HEK293 (cell line): ENCODE data around the gene TESMIN.

Experiments
- GLIS1 ChIP-seq: fragments of 450-650 bp; formaldehyde crosslinking; IDR thresholded peaks from 2 replicates; pipeline ENCODE4 v1.5.1; 2016; ENCODE audit warnings: missing biosample characterization, missing genetic modification characterization
- KLF10 ChIP-seq: fragments of 450-650 bp; IDR thresholded peaks from 2 replicates; pipeline ENCODE4 v1.5.1; 2018; ENCODE audit warnings: missing biosample characterization, mild to moderate bottlenecking, missing genetic modification characterization
- ZNF404 ChIP-seq: fragments of 450-650 bp; formaldehyde crosslinking; IDR thresholded peaks from 2 replicates; pipeline ENCODE4 v1.5.1; 2017; ENCODE audit warnings: missing biosample characterization, missing genetic modification characterization
- ZNF48 ChIP-seq: fragments of 450-650 bp; formaldehyde crosslinking; IDR thresholded peaks from 2 replicates; pipeline ENCODE4 v1.5.1; 2016; ENCODE audit warnings: missing biosample characterization, missing genetic modification characterization
- ZNF561 ChIP-seq: fragments of 450-650 bp; IDR thresholded peaks from 2 replicates; pipeline ENCODE4 v1.5.1; 2018; ENCODE audit warnings: missing biosample characterization, missing genetic modification characterization, borderline replicate concordance
- ZNF843 ChIP-seq: fragments of 450-650 bp; formaldehyde crosslinking; IDR thresholded peaks from 2 replicates; pipeline ENCODE4 v1.5.1; 2016; ENCODE audit warnings: missing biosample characterization, missing genetic modification characterization
- TF ChIP-seq, protein P1 (sequence below): fragments of 450-650 bp; formaldehyde crosslinking; IDR thresholded peaks from 2 replicates; pipeline ENCODE4 v1.5.1; 2016; ENCODE audit warnings: missing biosample characterization, missing genetic modification characterization
- TF ChIP-seq, protein P2 (sequence below): fragments of 450-650 bp; formaldehyde crosslinking; IDR thresholded peaks from 2 replicates; pipeline ENCODE4 v1.5.1; 2016; ENCODE audit warnings: missing biosample characterization, missing genetic modification characterization
- TF ChIP-seq, protein P3 (sequence below): fragments of 450-650 bp; formaldehyde crosslinking; IDR thresholded peaks from 2 replicates; pipeline ENCODE4 v1.5.1; 2016; ENCODE audit warnings: missing biosample characterization, missing genetic modification characterization

DNA sequence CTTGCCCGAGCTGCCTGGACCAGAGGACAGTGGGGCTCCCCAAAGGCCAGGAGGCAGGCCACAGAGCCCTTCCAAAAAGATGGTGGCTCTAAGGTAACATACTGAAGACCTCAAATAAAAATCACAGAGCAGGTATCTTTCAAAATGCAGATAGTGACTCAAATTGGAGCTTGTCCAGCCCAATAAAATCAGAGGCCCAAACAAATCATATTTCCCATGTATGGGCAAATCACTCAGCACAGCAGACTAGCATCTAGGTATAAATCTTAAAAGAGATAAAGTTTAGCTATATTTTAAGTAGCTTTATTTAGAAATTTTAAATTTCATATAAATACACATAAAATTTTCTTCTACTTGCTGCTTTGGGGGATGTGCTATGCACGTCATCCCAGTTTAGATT, 3.3 kb downstream of the TESMIN start:
- TF ChIP-seq, protein P1, sequence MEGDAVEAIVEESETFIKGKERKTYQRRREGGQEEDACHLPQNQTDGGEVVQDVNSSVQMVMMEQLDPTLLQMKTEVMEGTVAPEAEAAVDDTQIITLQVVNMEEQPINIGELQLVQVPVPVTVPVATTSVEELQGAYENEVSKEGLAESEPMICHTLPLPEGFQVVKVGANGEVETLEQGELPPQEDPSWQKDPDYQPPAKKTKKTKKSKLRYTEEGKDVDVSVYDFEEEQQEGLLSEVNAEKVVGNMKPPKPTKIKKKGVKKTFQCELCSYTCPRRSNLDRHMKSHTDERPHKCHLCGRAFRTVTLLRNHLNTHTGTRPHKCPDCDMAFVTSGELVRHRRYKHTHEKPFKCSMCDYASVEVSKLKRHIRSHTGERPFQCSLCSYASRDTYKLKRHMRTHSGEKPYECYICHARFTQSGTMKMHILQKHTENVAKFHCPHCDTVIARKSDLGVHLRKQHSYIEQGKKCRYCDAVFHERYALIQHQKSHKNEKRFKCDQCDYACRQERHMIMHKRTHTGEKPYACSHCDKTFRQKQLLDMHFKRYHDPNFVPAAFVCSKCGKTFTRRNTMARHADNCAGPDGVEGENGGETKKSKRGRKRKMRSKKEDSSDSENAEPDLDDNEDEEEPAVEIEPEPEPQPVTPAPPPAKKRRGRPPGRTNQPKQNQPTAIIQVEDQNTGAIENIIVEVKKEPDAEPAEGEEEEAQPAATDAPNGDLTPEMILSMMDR (tag by site-specific recombination) = no peak
- TF ChIP-seq, protein P2, sequence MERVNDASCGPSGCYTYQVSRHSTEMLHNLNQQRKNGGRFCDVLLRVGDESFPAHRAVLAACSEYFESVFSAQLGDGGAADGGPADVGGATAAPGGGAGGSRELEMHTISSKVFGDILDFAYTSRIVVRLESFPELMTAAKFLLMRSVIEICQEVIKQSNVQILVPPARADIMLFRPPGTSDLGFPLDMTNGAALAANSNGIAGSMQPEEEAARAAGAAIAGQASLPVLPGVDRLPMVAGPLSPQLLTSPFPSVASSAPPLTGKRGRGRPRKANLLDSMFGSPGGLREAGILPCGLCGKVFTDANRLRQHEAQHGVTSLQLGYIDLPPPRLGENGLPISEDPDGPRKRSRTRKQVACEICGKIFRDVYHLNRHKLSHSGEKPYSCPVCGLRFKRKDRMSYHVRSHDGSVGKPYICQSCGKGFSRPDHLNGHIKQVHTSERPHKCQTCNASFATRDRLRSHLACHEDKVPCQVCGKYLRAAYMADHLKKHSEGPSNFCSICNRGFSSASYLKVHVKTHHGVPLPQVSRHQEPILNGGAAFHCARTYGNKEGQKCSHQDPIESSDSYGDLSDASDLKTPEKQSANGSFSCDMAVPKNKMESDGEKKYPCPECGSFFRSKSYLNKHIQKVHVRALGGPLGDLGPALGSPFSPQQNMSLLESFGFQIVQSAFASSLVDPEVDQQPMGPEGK (tag by site-specific recombination) = no peak
- TF ChIP-seq ZNF843 (tag by site-specific recombination) (no peak), GLIS1 (tag by site-specific recombination) (no peak), ZNF404 (tag by site-specific recombination) (no peak), ZNF561 (no peak), KLF10 (no peak), ZNF48 (tag by site-specific recombination) (no peak)
- TF ChIP-seq, protein P3, sequence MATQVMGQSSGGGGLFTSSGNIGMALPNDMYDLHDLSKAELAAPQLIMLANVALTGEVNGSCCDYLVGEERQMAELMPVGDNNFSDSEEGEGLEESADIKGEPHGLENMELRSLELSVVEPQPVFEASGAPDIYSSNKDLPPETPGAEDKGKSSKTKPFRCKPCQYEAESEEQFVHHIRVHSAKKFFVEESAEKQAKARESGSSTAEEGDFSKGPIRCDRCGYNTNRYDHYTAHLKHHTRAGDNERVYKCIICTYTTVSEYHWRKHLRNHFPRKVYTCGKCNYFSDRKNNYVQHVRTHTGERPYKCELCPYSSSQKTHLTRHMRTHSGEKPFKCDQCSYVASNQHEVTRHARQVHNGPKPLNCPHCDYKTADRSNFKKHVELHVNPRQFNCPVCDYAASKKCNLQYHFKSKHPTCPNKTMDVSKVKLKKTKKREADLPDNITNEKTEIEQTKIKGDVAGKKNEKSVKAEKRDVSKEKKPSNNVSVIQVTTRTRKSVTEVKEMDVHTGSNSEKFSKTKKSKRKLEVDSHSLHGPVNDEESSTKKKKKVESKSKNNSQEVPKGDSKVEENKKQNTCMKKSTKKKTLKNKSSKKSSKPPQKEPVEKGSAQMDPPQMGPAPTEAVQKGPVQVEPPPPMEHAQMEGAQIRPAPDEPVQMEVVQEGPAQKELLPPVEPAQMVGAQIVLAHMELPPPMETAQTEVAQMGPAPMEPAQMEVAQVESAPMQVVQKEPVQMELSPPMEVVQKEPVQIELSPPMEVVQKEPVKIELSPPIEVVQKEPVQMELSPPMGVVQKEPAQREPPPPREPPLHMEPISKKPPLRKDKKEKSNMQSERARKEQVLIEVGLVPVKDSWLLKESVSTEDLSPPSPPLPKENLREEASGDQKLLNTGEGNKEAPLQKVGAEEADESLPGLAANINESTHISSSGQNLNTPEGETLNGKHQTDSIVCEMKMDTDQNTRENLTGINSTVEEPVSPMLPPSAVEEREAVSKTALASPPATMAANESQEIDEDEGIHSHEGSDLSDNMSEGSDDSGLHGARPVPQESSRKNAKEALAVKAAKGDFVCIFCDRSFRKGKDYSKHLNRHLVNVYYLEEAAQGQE (tag by site-specific recombination) = no peak
